Endothelial cell of umbilical vein (primary cell): ENCODE measurements around the gene APP. TPM values are rescaled to one million over a fixed set of nuclear protein-coding genes. Genes with fewer than 3 reads are reported as not detected.

Source experiments
- BruUV-seq: library from RNA; stranded (reverse); fragments of 400-500 nt; replicated peaks from 2 replicates; lab custom pipeline; 2021; lab: Mats Ljungman, UMichigan
- CTCF ChIA-PET: fragments of 300-600, 350-600 bp; sonication (Branson Sonifier 250); formaldehyde crosslinking; loops from one replicate; lab custom pipeline; 2021; ENCODE audit warnings: antibody characterized with exemption, inconsistent platforms; lab: Charles Lee
- POLR2A ChIA-PET: fragments of 300-600, 350-600 bp; sonication (Branson Sonifier 250); formaldehyde crosslinking; loops from one replicate; lab custom pipeline; 2021; ENCODE audit warnings: antibody characterized with exemption, inconsistent platforms; lab: Charles Lee
- DNase-seq: peaks from one replicate; pipeline ENCODE4 v3.0.0-alpha.2; 2011; ENCODE audit warnings: low read depth, low spot score
- FAIRE-seq: peaks from 2 replicates; lab custom pipeline; 2011; peaks lifted over from hg19 to GRCh38; lab: Jason Lieb, UNC
- H2AFZ ChIP-seq: 2 replicates; pipeline ENCODE4 v1.6.0; 2012; ENCODE audit warnings: low read depth, low read length, control low read depth, inconsistent platforms
- H3K27ac ChIP-seq: 2 replicates; pipeline ENCODE4 v1.5.1; 2011; ENCODE audit warnings: low read depth, mild to moderate bottlenecking, control low read depth, low read length, moderate library complexity; ENCODE audit not compliant: insufficient read depth
- H3K27me3 ChIP-seq, 2 experiments: 2 replicates each; pipeline versions ENCODE4 v1.6.0 to v1.6.1; 2011; ENCODE audit warnings: low read length in 2 of 2, mixed read lengths in 1 of 2; ENCODE audit not compliant: control insufficient read depth in 2 of 2, insufficient read depth in 2 of 2
- H3K36me3 ChIP-seq, 2 experiments: 2 replicates in 1 of 2; 3 replicates in 1 of 2; pipeline ENCODE4 v1.5.1; 2011; ENCODE audit warnings: low read length in 2 of 2, mild to moderate bottlenecking in 1 of 2, moderate library complexity in 1 of 2; ENCODE audit not compliant: control insufficient read depth in 2 of 2, insufficient read depth in 2 of 2; ENCODE audit errors: extremely low read depth in 1 of 2
- H3K4me1 ChIP-seq: 3 replicates; pipeline ENCODE4 v1.5.1; 2011; ENCODE audit warnings: mild to moderate bottlenecking, low read length; ENCODE audit not compliant: control insufficient read depth, insufficient read depth; ENCODE audit errors: extremely low read depth
- H3K4me2 ChIP-seq: 2 replicates; pipeline ENCODE4 v1.6.1; 2011; ENCODE audit warnings: low read length, control low read depth, mixed read lengths; ENCODE audit not compliant: insufficient read depth
- H3K4me3 ChIP-seq, 3 experiments: fragments of 200-600 bp in 1 of 3; sonication (generic), shearing (Covaris generic) in 1 of 3; replicated peaks in 1 of 3; 2 replicates each; pipeline ENCODE4 v1.5.1; 2011 to 2016; ENCODE audit warnings: control low read depth in 3 of 3, low read length in 3 of 3, mild to moderate bottlenecking in 2 of 3, inconsistent platforms in 1 of 3, low read depth in 1 of 3, moderate library complexity in 1 of 3; ENCODE audit not compliant: insufficient read depth in 1 of 3
- H3K79me2 ChIP-seq: 2 replicates; pipeline ENCODE4 v1.6.0; 2012; ENCODE audit warnings: low read length, inconsistent platforms; ENCODE audit not compliant: control insufficient read depth, insufficient read depth
- H3K9ac ChIP-seq: replicated peaks from 2 replicates; pipeline ENCODE3; 2011; ENCODE audit warnings: low read length, control low read depth; ENCODE audit not compliant: insufficient read depth; ENCODE audit errors: extremely low read depth
- H3K9me1 ChIP-seq: replicated peaks from 3 replicates; pipeline ENCODE4 v1.6.0; 2011; ENCODE audit warnings: mild to moderate bottlenecking, low read length; ENCODE audit not compliant: control insufficient read depth, insufficient read depth; ENCODE audit errors: extremely low read depth
- H3K9me3 ChIP-seq: replicated peaks from 2 replicates; pipeline ENCODE4 v1.5.1; 2012; ENCODE audit warnings: low read length, inconsistent platforms; ENCODE audit not compliant: control insufficient read depth, insufficient read depth
- H4K20me1 ChIP-seq: replicated peaks from 2 replicates; pipeline ENCODE3; 2011; ENCODE audit warnings: mild to moderate bottlenecking, low read length; ENCODE audit not compliant: control insufficient read depth, insufficient read depth; ENCODE audit errors: extremely low read depth
- CTCF ChIP-seq, 2 donors: IDR thresholded peaks; 1 replicate in 1 of 2; 2 replicates in 1 of 2; pipeline ENCODE4 v1.5.1; 2011; ENCODE audit warnings: low read length in 2 of 2, mild to moderate bottlenecking in 2 of 2, moderate library complexity in 2 of 2, control low read depth in 1 of 2, inconsistent platforms in 1 of 2, low read depth in 1 of 2; ENCODE audit not compliant: insufficient read depth in 1 of 2; ENCODE audit errors: extremely low read depth in 1 of 2
- EZH2 ChIP-seq: IDR thresholded peaks from 2 replicates; pipeline ENCODE4 v1.6.1; 2012; ENCODE audit warnings: borderline replicate concordance, low read depth, mild to moderate bottlenecking, moderate library complexity, low read length, inconsistent platforms; ENCODE audit not compliant: severe bottlenecking
- FOS ChIP-seq: IDR thresholded peaks from 2 replicates; pipeline ENCODE4 v1.6.1; 2011; ENCODE audit warnings: mild to moderate bottlenecking, low read length, moderate library complexity, borderline replicate concordance; ENCODE audit not compliant: insufficient read depth
- GATA2 ChIP-seq: IDR thresholded peaks from 2 replicates; pipeline ENCODE4 v1.7.0; 2011; ENCODE audit warnings: low read depth, mild to moderate bottlenecking, moderate library complexity, mixed read lengths, low read length; ENCODE audit not compliant: insufficient read length, insufficient read depth
- JUN ChIP-seq: IDR thresholded peaks from 2 replicates; pipeline ENCODE4 v1.6.1; 2011; ENCODE audit warnings: borderline replicate concordance, low read depth; ENCODE audit not compliant: insufficient read length, insufficient read depth
- MAX ChIP-seq: IDR thresholded peaks from 2 replicates; pipeline ENCODE4 v1.6.1; 2011; ENCODE audit not compliant: insufficient read depth, insufficient read length
- MYC ChIP-seq: IDR thresholded peaks from one replicate; pipeline ENCODE4 v1.6.1; 2011; ENCODE audit warnings: mild to moderate bottlenecking, low read depth, low read length
- POLR2A ChIP-seq: IDR thresholded peaks from 2 replicates; pipeline ENCODE4 v1.6.1; 2012; ENCODE audit warnings: low read depth, mild to moderate bottlenecking, control low read depth, low read length
- POLR2AphosphoS5 ChIP-seq: IDR thresholded peaks from 2 replicates; pipeline ENCODE4 v1.6.1; 2012; ENCODE audit warnings: low read depth, mild to moderate bottlenecking, control low read depth, low read length, moderate library complexity; ENCODE audit not compliant: insufficient read depth
- dilution Hi-C: fragments of 300-500 bp; cut with MboI; formaldehyde crosslinking; loops from one replicate; pipeline ENCODE4 v1.15.0; 2019; ENCODE audit warnings: low sequenced_read_pairs; ENCODE audit not compliant: extremely low pct_ligation_motif_present
- intact Hi-C: fragments of 100-400 bp; cut with micrococcal nuclease; formaldehyde crosslinking; loops from one replicate; pipeline ENCODE4 v1.10.0; 2022
- polyA plus RNA-seq, 4 experiments: library from polyadenylated mRNA; depleted of rRNA in 3 of 4; stranded (reverse) in 3 of 4; unstranded in 1 of 4; fragments of >200 nt; gene quantifications; 2 replicates each; pipeline versions ENCODE4 v1.2.1 to v1.2.3, GENCODE V29; 2011 to 2012; ENCODE audit warnings: missing spikeins in 1 of 4
- total RNA-seq: library from RNA; stranded (reverse); gene quantifications from 2 replicates; pipeline ENCODE4 v1.2.3, GENCODE V29; 2021

APP gene
- total and polyA plus RNA-seq, 2 donors (not counting 3 experiments of a cell fraction or from before 2014, with no cell fraction given): 914 to 928 TPM

- Histone ChIP-seq H4K20me1 (peaks cover 3% of the 10 kb centered on the region), H2AFZ (no peak overlapping the region), H3K36me3 (no peaks in the 10 kb centered on the region), H3K27ac (no peak overlapping the region), H3K9me3 (no peaks in the 10 kb centered on the region), H3K4me1 (peaks cover 19% of the 10 kb centered on the region), H3K27me3 (no peaks in the 10 kb centered on the region), H3K4me2 (no peak overlapping the region), H3K9me1 (no peaks in the 10 kb centered on the region), H3K9ac (no peak overlapping the region), H3K4me3 (no peak overlapping the region), H3K79me2 (peaks cover 97% of the 10 kb centered on the region)
- CTCF ChIA-PET: no interaction called here
- intact Hi-C loops: no loop called here
- FAIRE-seq (no peak), DNase-seq (no peak)
- POLR2A ChIA-PET: no interaction called here
- dilution Hi-C loops: no loop called here
- TF ChIP-seq CTCF (IDR thresholded peaks at IDR 0.05; ENCODE audit: extremely low read depth in 1 of 2, insufficient read depth in 1 of 2, low read depth in 1 of 2, low read length in 2 of 2): no peak
- no peak for TF ChIP-seq JUN
- BruUV-seq: no TSS peak
Observed at GRCh38 chr21:26077521-26077920, 93.0 kb downstream of the APP start.

- TF ChIP-seq GATA2 (no peak), MYC (no peak), CTCF (IDR thresholded peaks at IDR 0.05; ENCODE audit: extremely low read depth in 1 of 2, insufficient read depth in 1 of 2, low read depth in 1 of 2, low read length in 2 of 2) (no peak), EZH2 (no peak), FOS (no peak), MAX (no peak), POLR2A (no peak), POLR2AphosphoS5 (no peak), JUN (no peak)
- dilution Hi-C loops (no loop called here), intact Hi-C loops (loop anchor here (5.0 kb wide), 1 partner anchor 94 kb away; no protein-coding TSS in a partner anchor)
- H3K9me1 ChIP-seq: peaks cover 2% of the 10 kb centered on the region
- POLR2A ChIA-PET: no interaction called here
- H3K36me3 ChIP-seq: no peaks in the 10 kb centered on the region
- BruUV-seq: no TSS peak
- H2AFZ ChIP-seq: no peak overlapping the region
- H3K79me2 ChIP-seq: peaks cover 98% of the 10 kb centered on the region
- no peak overlapping the region for H3K27ac ChIP-seq
- H3K9ac ChIP-seq: no peak overlapping the region
- peaks cover 39% of the 10 kb centered on the region for H3K4me1 ChIP-seq
- FAIRE-seq (no peak), DNase-seq (no peak)
- H3K9me3 ChIP-seq: no peaks in the 10 kb centered on the region
- CTCF ChIA-PET: interaction anchor here (0.8 to 1.3 kb wide), 3 partner anchors 10 to 96 kb away, joined by 3 to 4 read pairs (median 3); no protein-coding TSS in a partner anchor
- peaks cover 11% of the 10 kb centered on the region for H4K20me1 ChIP-seq
- no peaks in the 10 kb centered on the region for H3K27me3 ChIP-seq
- no peak overlapping the region for H3K4me3 ChIP-seq
- H3K4me2 ChIP-seq: no peak overlapping the region
Observed at GRCh38 chr21:26072666-26073615, 97.6 kb downstream of the APP start.
